ENCODE measurements around the gene CYTIP. TPM values are rescaled to one million over a fixed set of nuclear protein-coding genes. Genes with fewer than 3 reads are reported as not detected.
"Not testable (repeated sequence)": the region's sequence is repeated elsewhere in the genome, so short reads cannot be mapped to it uniquely, and the experiment has no call there.

The CYTIP gene
- total and polyA plus RNA-seq, 4 donors = 1.6 to 5.5 (median 2.1) TPM

- not testable (repeated sequence) for H3K9me3 ChIP-seq (ENCODE audit: control insufficient read depth in 4 of 4, low read length in 3 of 4); H3K4me1 ChIP-seq (ENCODE audit: control insufficient read depth in 4 of 4, insufficient read depth in 4 of 4, low read length in 3 of 4); H3K27ac ChIP-seq (ENCODE audit: low read depth in 1 of 2, low read length in 2 of 2); H3K36me3 ChIP-seq (ENCODE audit: control insufficient read depth in 4 of 4, insufficient read depth in 3 of 4, low read depth in 1 of 4, low read length in 3 of 4); H3K4me3 ChIP-seq (ENCODE audit: low read depth in 1 of 3, low read length in 3 of 3); H3K27me3 ChIP-seq (ENCODE audit: control insufficient read depth in 4 of 4, insufficient read depth in 4 of 4, low read length in 3 of 4); DNase-seq (ENCODE audit: low spot score); H3K9ac ChIP-seq (ENCODE audit: low read depth in 1 of 2, low read length in 2 of 2)
- 84% methylated on average over 15 of the region's 15 CpGs for WGBS
Measured at GRCh38 chr2:157402801-157403485, 40.9 kb downstream of the CYTIP start.

GRCh38 chr2:157395811-157396210, 48.1 kb downstream of the CYTIP start:
- no peaks in the 10 kb centered on the region for H3K4me1 ChIP-seq (ENCODE audit: control insufficient read depth in 4 of 4, insufficient read depth in 4 of 4, low read length in 3 of 4)
- H3K27ac ChIP-seq (ENCODE audit: low read depth in 1 of 2, low read length in 2 of 2) = no peak overlapping the region
- no peak for DNase-seq (ENCODE audit: low spot score)
- no peaks in the 10 kb centered on the region for H3K36me3 ChIP-seq (ENCODE audit: control insufficient read depth in 4 of 4, insufficient read depth in 3 of 4, low read depth in 1 of 4, low read length in 3 of 4)
- no peaks in the 10 kb centered on the region for H3K9me3 ChIP-seq (ENCODE audit: control insufficient read depth in 4 of 4, low read length in 3 of 4)
- WGBS = 45% methylated on average over 3 of the region's 3 CpGs
- H3K9ac ChIP-seq (ENCODE audit: low read depth in 1 of 2, low read length in 2 of 2) = no peak overlapping the region
- no peak overlapping the region for H3K4me3 ChIP-seq (ENCODE audit: low read depth in 1 of 3, low read length in 3 of 3)
- TF ChIP-seq TAF1 (conservative IDR thresholded peaks at IDR 0.05) (no peak), EGR1 (IDR thresholded peaks at IDR 0.05; ENCODE audit: low read depth in 2 of 2) (no peak), MAX (IDR thresholded peaks at IDR 0.05) (no peak), GABPA (IDR thresholded peaks at IDR 0.05 in 1 of 2, conservative IDR thresholded peaks at IDR 0.05 in 1 of 2) (no peak), SP1 (IDR thresholded peaks at IDR 0.05) (no peak), HNF4G (IDR thresholded peaks at IDR 0.05) (no peak), REST (IDR thresholded peaks at IDR 0.05) (no peak), FOXA2 (IDR thresholded peaks at IDR 0.05) (no peak), FOXA1 (IDR thresholded peaks at IDR 0.05) (no peak), RXRA (IDR thresholded peaks at IDR 0.05) (no peak), YY1 (IDR thresholded peaks at IDR 0.05) (no peak), ATF3 (IDR thresholded peaks at IDR 0.05) (no peak), CTCF (IDR thresholded peaks at IDR 0.05; ENCODE audit: low read depth, low read length, missing input control) (no peak), HNF4A (conservative IDR thresholded peaks at IDR 0.05) (no peak), RAD21 (IDR thresholded peaks at IDR 0.05) (no peak), NR2F2 (IDR thresholded peaks at IDR 0.05) (no peak), JUND (IDR thresholded peaks at IDR 0.05) (no peak), ZBTB33 (IDR thresholded peaks at IDR 0.05) (no peak)
- H3K27me3 ChIP-seq (ENCODE audit: control insufficient read depth in 4 of 4, insufficient read depth in 4 of 4, low read length in 3 of 4) = no peaks in the 10 kb centered on the region

Data from liver (tissue), 9 donors.